CD14-positive monocyte (primary cell): ENCODE measurements around the gene MAP3K9. TPM values are rescaled to one million over a fixed set of nuclear protein-coding genes. Genes with fewer than 3 reads are reported as not detected.

Experiments used
- DNase-seq, 3 donors: peaks; one replicate each; pipeline ENCODE4 v3.0.0-alpha.2; 2011 to 2022
- H2AFZ ChIP-seq: 2 replicates; pipeline ENCODE4 v1.6.0; 2012; ENCODE audit warnings: mild to moderate bottlenecking, low read depth, low read length, inconsistent platforms; ENCODE audit not compliant: insufficient read depth, poor library complexity, severe bottlenecking
- H3K27ac ChIP-seq, 2 donors: 1 replicate in 1 of 2; 2 replicates in 1 of 2; pipeline ENCODE4 v1.5.1; 2012 to 2013; ENCODE audit warnings: low read length in 2 of 2, control low read depth in 1 of 2, inconsistent platforms in 1 of 2, low read depth in 1 of 2, mild to moderate bottlenecking in 1 of 2
- H3K27me3 ChIP-seq, 2 donors: one replicate each; pipeline versions ENCODE4 v1.6.0 to v1.6.1; 2011 to 2013; ENCODE audit warnings: low read length in 2 of 2; ENCODE audit not compliant: control insufficient read depth in 2 of 2, insufficient read depth in 2 of 2
- H3K36me3 ChIP-seq, 2 donors: replicated peaks in 1 of 2; 1 replicate in 1 of 2; 2 replicates in 1 of 2; pipeline versions ENCODE4 v1.5.1 to v1.6.1; 2012 to 2013; ENCODE audit warnings: low read length in 2 of 2, control low read depth in 1 of 2, inconsistent platforms in 1 of 2, mild to moderate bottlenecking in 1 of 2; ENCODE audit not compliant: insufficient read depth in 2 of 2, control insufficient read depth in 1 of 2
- H3K4me1 ChIP-seq, 2 donors: 1 replicate in 1 of 2; 2 replicates in 1 of 2; pipeline versions ENCODE4 v1.5.1 to v1.6.1; 2012 to 2013; ENCODE audit warnings: low read length in 2 of 2, control low read depth in 1 of 2, inconsistent platforms in 1 of 2, mild to moderate bottlenecking in 1 of 2, moderate library complexity in 1 of 2; ENCODE audit not compliant: insufficient read depth in 2 of 2, control insufficient read depth in 1 of 2
- H3K4me2 ChIP-seq: replicated peaks from 2 replicates; pipeline ENCODE3; 2012; ENCODE audit warnings: low read length, moderate library complexity, mild to moderate bottlenecking; ENCODE audit not compliant: poor library complexity, severe bottlenecking; ENCODE audit errors: extremely low read depth
- H3K4me3 ChIP-seq, 3 experiments: fragments of 200-600 bp in 1 of 3; sonication (generic) in 1 of 3; replicated peaks in 1 of 3; 1 replicate in 2 of 3; 2 replicates in 1 of 3; pipeline ENCODE4 v1.5.1; 2011 to 2013; ENCODE audit warnings: low read length in 3 of 3, mild to moderate bottlenecking in 3 of 3, control low read depth in 2 of 3, low read depth in 2 of 3, inconsistent platforms in 1 of 3, moderate library complexity in 1 of 3
- H3K79me2 ChIP-seq: 2 replicates; pipeline ENCODE4 v1.6.0; 2012; ENCODE audit warnings: mild to moderate bottlenecking, control low read depth, inconsistent platforms, low read length, moderate library complexity; ENCODE audit not compliant: insufficient read depth
- H3K9ac ChIP-seq: 2 replicates; pipeline ENCODE4 v1.6.0; 2017; ENCODE audit warnings: low read length, mild to moderate bottlenecking; ENCODE audit not compliant: insufficient read depth, poor library complexity, severe bottlenecking
- H3K9me3 ChIP-seq, 2 donors: replicated peaks in 1 of 2; 1 replicate in 1 of 2; 2 replicates in 1 of 2; pipeline versions ENCODE4 v1.5.1 to v1.6.1; 2012 to 2013; ENCODE audit warnings: low read length in 2 of 2, control low read depth in 1 of 2; ENCODE audit not compliant: control insufficient read depth in 1 of 2, insufficient read depth in 1 of 2
- H4K20me1 ChIP-seq: 2 replicates; pipeline ENCODE4 v1.6.0; 2012; ENCODE audit warnings: mild to moderate bottlenecking, low read length, control low read depth, moderate library complexity; ENCODE audit not compliant: insufficient read depth
- H3K27ac Mint-ChIP-seq, 7 donors: one replicate each; pipeline ENCODE4 v1.8.0; 2020; ENCODE audit warnings: mild to moderate bottlenecking in 7 of 7, mixed read lengths in 7 of 7, moderate library complexity in 6 of 7, inconsistent platforms in 2 of 7
- H3K27me3 Mint-ChIP-seq, 3 donors: one replicate each; pipeline ENCODE4 v1.8.0; 2021 to 2022; ENCODE audit warnings: low read depth in 3 of 3, mild to moderate bottlenecking in 3 of 3, mixed read lengths in 3 of 3, moderate library complexity in 3 of 3, inconsistent platforms in 1 of 3
- H3K36me3 Mint-ChIP-seq, 2 donors: one replicate each; pipeline ENCODE4 v1.8.0; 2020; ENCODE audit warnings: mixed read lengths in 2 of 2, inconsistent platforms in 1 of 2, mild to moderate bottlenecking in 1 of 2
- H3K4me1 Mint-ChIP-seq: one replicate; pipeline ENCODE4 v1.8.0; 2020; ENCODE audit warnings: mild to moderate bottlenecking, mixed read lengths
- H3K4me3 Mint-ChIP-seq, 2 donors: one replicate each; pipeline ENCODE4 v1.8.0; 2020; ENCODE audit warnings: mild to moderate bottlenecking in 2 of 2, mixed read lengths in 2 of 2, moderate library complexity in 1 of 2
- H3K9me3 Mint-ChIP-seq, 7 donors: one replicate each; pipeline ENCODE4 v1.8.0; 2020 to 2022; ENCODE audit warnings: mixed read lengths in 7 of 7, mild to moderate bottlenecking in 6 of 7, moderate library complexity in 6 of 7, inconsistent platforms in 2 of 7
- WGBS: methylation state at CpG from one replicate; pipeline ENCODE4 v1.1.5; 2013; ENCODE audit warnings: missing lambda C conversion rate; ENCODE audit not compliant: insufficient coverage; 5-methylcytosine and 5-hydroxymethylcytosine counted together
- intact Hi-C, 2 donors: fragments of 100-400 bp; cut with micrococcal nuclease; formaldehyde crosslinking; loops; one replicate each; pipeline versions ENCODE4 v1.15.0 to v1.15.1; 2023
- polyA plus RNA-seq, 3 donors: library from polyadenylated mRNA; depleted of rRNA in 1 of 3; unstranded in 2 of 3; stranded (reverse) in 1 of 3; fragments of 300-500 nt in 2 of 3; fragments of >200 nt in 1 of 3; fragmentation: Illumina TruSeq in 2 of 3; gene quantifications; 1 replicate in 2 of 3; 2 replicates in 1 of 3; pipeline ENCODE4 v1.2.3, GENCODE V29; 2012 to 2021
- TF ChIP-seq, protein P1 (sequence below): fragments of 200-600 bp; IDR thresholded peaks from one replicate; pipeline ENCODE4 v1.8.0; 2022; ENCODE audit warnings: antibody characterized with exemption, mild to moderate bottlenecking

MAP3K9 gene
- polyA plus RNA-seq, 3 donors, result 0.01 TPM; not detected in 2

DNA sequence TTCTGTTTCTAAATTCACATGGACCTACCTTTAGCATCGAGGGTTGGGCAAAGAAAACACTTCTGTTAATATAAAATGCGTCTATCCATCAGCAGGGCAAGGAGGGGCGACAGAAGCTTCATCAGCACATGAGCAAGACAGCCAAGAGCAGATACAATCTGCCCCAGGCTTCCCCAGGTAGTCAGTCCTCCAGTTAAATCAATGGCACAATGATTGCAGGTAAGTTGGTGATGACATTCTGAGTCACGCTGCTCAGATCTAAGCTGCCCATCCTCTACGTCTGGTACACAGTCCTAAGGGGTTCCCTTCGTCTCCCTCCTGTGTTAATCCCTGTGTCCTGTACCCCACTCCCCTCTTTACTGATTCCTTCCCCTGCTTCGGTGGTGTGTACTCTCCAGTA is 38.8 kb downstream of the MAP3K9 start:
- Mint-ChIP-seq H3K4me3 (no peak overlapping the region), H3K27me3 (peaks cover 1 to 6% (median 3%) of the 10 kb centered on the region in 3 donors), H3K9me3 (no peaks in the 10 kb centered on the region), H3K4me1 (no peaks in the 10 kb centered on the region), H3K27ac (no peak overlapping the region), H3K36me3 (no peaks in the 10 kb centered on the region)
- Histone ChIP-seq H3K27me3 (peaks cover 0 to 3% of the 10 kb centered on the region in 2 donors), H3K4me1 (no peaks in the 10 kb centered on the region), H4K20me1 (no peaks in the 10 kb centered on the region), H3K27ac (no peak overlapping the region), H3K4me2 (no peak overlapping the region), H3K4me3 (no peak overlapping the region), H3K79me2 (no peaks in the 10 kb centered on the region), H3K36me3 (no peaks in the 10 kb centered on the region), H2AFZ (no peak overlapping the region), H3K9me3 (no peaks in the 10 kb centered on the region), H3K9ac (no peak overlapping the region)
- no peak for DNase-seq
- 98% methylated on average over 5 of the region's 7 CpGs for WGBS
- TF ChIP-seq, protein P1, sequence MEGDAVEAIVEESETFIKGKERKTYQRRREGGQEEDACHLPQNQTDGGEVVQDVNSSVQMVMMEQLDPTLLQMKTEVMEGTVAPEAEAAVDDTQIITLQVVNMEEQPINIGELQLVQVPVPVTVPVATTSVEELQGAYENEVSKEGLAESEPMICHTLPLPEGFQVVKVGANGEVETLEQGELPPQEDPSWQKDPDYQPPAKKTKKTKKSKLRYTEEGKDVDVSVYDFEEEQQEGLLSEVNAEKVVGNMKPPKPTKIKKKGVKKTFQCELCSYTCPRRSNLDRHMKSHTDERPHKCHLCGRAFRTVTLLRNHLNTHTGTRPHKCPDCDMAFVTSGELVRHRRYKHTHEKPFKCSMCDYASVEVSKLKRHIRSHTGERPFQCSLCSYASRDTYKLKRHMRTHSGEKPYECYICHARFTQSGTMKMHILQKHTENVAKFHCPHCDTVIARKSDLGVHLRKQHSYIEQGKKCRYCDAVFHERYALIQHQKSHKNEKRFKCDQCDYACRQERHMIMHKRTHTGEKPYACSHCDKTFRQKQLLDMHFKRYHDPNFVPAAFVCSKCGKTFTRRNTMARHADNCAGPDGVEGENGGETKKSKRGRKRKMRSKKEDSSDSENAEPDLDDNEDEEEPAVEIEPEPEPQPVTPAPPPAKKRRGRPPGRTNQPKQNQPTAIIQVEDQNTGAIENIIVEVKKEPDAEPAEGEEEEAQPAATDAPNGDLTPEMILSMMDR, result no peak
- intact Hi-C loops, result no loop called here

DNA sequence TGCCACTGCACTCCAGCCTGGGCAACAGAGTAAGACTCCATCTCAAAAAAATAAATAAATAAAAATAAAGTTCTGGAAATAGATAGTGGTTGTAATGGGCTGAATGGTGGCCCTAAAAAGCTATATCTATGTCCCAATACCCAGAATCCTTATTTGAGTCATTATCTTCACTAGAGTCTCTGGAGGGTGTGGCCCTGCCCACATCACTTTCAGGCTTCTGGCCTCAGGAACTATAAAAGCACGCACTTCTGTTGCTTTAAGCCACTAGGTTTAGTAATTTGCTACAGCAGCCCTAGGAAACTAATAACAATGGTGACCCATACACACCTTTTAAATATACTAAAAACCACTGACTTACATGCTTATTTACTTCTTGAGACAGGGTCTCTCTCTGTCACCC is 49.9 kb downstream of the MAP3K9 start:
- no peaks in the 10 kb centered on the region for H3K79me2 ChIP-seq
- intact Hi-C loops, result no loop called here
- TF ChIP-seq, protein P1, result no peak
- no peak overlapping the region for H2AFZ ChIP-seq
- Mint-ChIP-seq H3K27me3 (peaks cover 0 to 2% (median 1%) of the 10 kb centered on the region in 3 donors), H3K9me3 (peaks cover 0 to 2% (median 0%) of the 10 kb centered on the region in 7 donors), H3K4me1 (no peaks in the 10 kb centered on the region), H3K4me3 (no peak overlapping the region), H3K27ac (no peak overlapping the region), H3K36me3 (no peaks in the 10 kb centered on the region)
- 100% methylated on average over 1 of the region's 1 CpG for WGBS
- H3K4me1 ChIP-seq, result no peaks in the 10 kb centered on the region
- no peak for DNase-seq
- H3K4me2 ChIP-seq, result no peak overlapping the region
- no peaks in the 10 kb centered on the region for H3K27me3 ChIP-seq
- no peak overlapping the region for H3K4me3 ChIP-seq
- no peaks in the 10 kb centered on the region for H3K9me3 ChIP-seq
- no peak overlapping the region for H3K9ac ChIP-seq
- H4K20me1 ChIP-seq, result no peaks in the 10 kb centered on the region
- H3K27ac ChIP-seq, result no peak overlapping the region
- H3K36me3 ChIP-seq, result no peaks in the 10 kb centered on the region
